Duodenal mucosa (tissue), 2 donors: Measurements from ENCODE around the gene CALY.
A peak's percentile ranks its signal among the peaks of the same experiment; 100 is the strongest.

ENCODE experiments used
- H3K27ac ChIP-seq: one replicate; pipeline ENCODE4 v1.7.0; 2013; ENCODE audit warnings: low read depth, low read length
- H3K27me3 ChIP-seq, 2 donors: one replicate each; pipeline ENCODE4 v1.7.0; 2013; ENCODE audit warnings: low read length in 2 of 2, control low read depth in 1 of 2; ENCODE audit not compliant: insufficient read depth in 2 of 2, control insufficient read depth in 1 of 2
- H3K36me3 ChIP-seq, 2 donors: one replicate each; pipeline ENCODE4 v1.7.0; 2013; ENCODE audit warnings: low read length in 2 of 2, control low read depth in 1 of 2; ENCODE audit not compliant: insufficient read depth in 2 of 2, control insufficient read depth in 1 of 2
- H3K4me1 ChIP-seq, 2 donors: one replicate each; pipeline ENCODE4 v1.7.0; 2013; ENCODE audit warnings: low read length in 2 of 2, control low read depth in 1 of 2; ENCODE audit not compliant: insufficient read depth in 2 of 2, control insufficient read depth in 1 of 2
- H3K4me3 ChIP-seq, 2 donors: one replicate each; pipeline ENCODE4 v1.7.0; 2013; ENCODE audit warnings: low read length in 2 of 2, low read depth in 1 of 2
- H3K9ac ChIP-seq, 2 donors: one replicate each; pipeline ENCODE4 v1.7.0; 2013; ENCODE audit warnings: low read length in 2 of 2, low read depth in 1 of 2
- H3K9me3 ChIP-seq, 2 donors: one replicate each; pipeline ENCODE4 v1.7.0; 2013; ENCODE audit warnings: low read length in 2 of 2, control low read depth in 1 of 2; ENCODE audit not compliant: control insufficient read depth in 1 of 2

The CALY gene

DNA sequence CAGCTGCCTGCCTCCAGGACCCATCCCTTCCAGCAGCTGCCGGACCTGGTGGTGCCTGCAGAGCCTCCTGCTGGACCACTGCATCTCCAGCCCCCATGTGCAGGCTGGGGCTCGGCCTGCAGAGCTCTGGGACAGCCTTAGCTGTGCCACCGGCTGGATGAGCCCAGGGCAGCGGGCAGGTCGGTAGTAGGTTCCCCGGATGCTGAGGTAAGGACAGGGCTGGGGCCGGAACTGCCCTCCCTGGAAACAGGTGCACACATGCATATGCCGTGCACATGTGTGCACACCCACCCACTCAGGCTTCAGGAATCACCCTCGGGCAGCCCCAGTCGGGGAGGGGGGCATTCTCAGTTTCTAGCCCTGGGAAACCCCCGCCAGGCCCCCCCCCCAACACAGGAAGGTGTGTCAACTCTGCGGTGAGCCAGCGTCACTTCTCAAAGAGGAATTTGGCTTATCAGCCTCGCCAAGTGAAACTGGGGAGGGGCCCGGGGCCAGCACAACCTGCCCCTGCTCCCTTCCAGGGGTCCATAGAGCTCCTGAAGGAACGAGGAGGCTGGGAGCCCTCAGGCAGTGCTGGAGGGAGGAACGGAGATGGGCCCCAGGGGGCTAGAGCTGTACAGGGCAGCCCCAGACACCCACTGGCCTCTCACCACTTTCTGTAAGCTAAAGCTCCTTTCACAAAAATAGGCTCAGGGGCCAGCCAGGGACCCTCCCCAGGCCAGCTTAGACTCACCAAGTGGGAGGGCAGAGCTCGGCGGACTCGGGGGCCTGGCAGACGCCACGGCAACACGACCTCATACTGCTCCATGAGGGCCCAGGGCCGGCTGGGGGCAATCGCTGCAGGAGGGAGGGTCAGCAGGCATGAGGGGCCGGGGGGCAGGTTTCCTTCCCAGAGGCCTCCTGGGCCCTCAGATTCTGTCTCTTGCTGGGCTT lies 61.7 kb downstream of the CALY start:
- Histone ChIP-seq H3K27me3 (peaks cover 13 to 22% of the 10 kb centered on the region in 2 donors), H3K27ac (peak overlapping the region; percentile 10), H3K9me3 (no peaks in the 10 kb centered on the region), H3K4me3 (peak overlapping the region; percentile 59 to 63), H3K36me3 (peaks cover 4 to 8% of the 10 kb centered on the region in 2 donors), H3K4me1 (peaks cover 9 to 38% of the 10 kb centered on the region in 2 donors), H3K9ac (peak overlapping the region in 1 of 2 donors; percentile 56)
